ENCODE measurements around the gene SLC26A5. TPM values are rescaled to one million over a fixed set of nuclear protein-coding genes. Genes with fewer than 3 reads are reported as not detected.

The SLC26A5 gene
- polyA plus RNA-seq, 3 donors, result not detected

DNA sequence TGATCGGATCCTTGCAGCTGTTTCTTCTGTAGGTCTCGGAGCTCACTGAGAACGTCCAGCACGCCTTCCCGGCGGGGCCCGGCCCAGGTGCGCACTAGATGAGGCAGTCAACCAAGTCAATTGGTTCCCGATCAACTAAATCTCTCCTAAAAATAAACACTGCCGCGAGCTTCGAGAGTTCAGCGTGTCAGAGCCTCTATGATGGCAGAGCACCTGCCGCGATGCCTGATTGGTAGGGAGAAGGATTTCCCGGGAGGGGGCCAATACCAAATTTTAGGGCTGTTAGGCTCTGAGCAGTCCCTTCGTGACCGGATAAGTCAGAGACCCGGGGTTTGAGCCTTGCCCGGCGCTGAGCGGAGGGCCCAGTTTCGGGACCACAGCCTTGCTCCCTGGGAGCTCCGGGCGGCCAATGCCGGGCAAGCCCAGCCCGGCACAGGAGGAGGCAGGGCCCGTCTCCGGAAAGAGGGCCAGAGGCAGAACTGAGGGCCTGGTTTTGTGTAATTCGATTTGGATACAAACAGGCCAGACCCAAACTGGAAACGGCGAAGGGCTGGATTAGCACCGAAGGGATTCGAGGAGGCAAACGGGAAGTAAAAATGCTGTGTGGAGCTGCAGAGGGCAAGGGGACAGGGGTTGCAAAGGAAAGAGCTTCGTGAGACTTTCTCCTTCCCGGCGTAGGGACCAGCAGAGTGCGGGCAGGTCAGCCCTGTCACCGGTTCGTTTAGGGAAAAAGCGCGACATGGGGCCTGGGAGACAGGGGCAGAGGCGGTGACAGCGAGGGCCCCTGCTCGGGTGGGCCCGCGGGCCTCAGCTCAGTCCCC lies 569 bp downstream of the SLC26A5 start:
- H3K9me3 Mint-ChIP-seq, result peaks cover 0 to 9% (median 2%) of the 10 kb centered on the region in 7 donors
- Histone ChIP-seq H3K4me1 (ENCODE audit: control insufficient read depth in 1 of 2, insufficient read depth in 2 of 2, low read length in 2 of 2) (peaks cover 10 to 14% of the 10 kb centered on the region in 2 donors), H3K9ac (ENCODE audit: insufficient read depth, low read length, poor library complexity, severe bottlenecking) (peak overlapping the region; percentile 21), H3K9me3 (replicated peaks in 1 of 2; ENCODE audit: control insufficient read depth in 1 of 2, insufficient read depth in 1 of 2, low read length in 2 of 2) (peaks cover 0 to 22% of the 10 kb centered on the region in 2 donors), H3K27ac (ENCODE audit: low read depth in 1 of 2, low read length in 2 of 2) (no peak overlapping the region), H4K20me1 (ENCODE audit: insufficient read depth, low read length) (no peaks in the 10 kb centered on the region), H3K79me2 (ENCODE audit: insufficient read depth, low read length) (no peaks in the 10 kb centered on the region), H3K36me3 (replicated peaks in 1 of 2; ENCODE audit: control insufficient read depth in 1 of 2, insufficient read depth in 2 of 2, low read length in 2 of 2) (no peaks in the 10 kb centered on the region), H3K4me3 (replicated peaks in 1 of 3; ENCODE audit: low read depth in 2 of 3, low read length in 3 of 3) (peak overlapping the region in 1 of 3 experiments; percentile 60), H3K27me3 (ENCODE audit: control insufficient read depth in 2 of 2, insufficient read depth in 2 of 2, low read length in 2 of 2) (peaks cover 60 to 61% of the 10 kb centered on the region in 2 donors), H3K4me2 (replicated peaks; ENCODE audit: extremely low read depth, low read length, poor library complexity, severe bottlenecking) (peak overlapping the region; percentile 60), H2AFZ (ENCODE audit: insufficient read depth, low read depth, low read length, poor library complexity, severe bottlenecking) (peak overlapping the region; percentile 57)
- TF ChIP-seq CTCF (IDR thresholded peaks at IDR 0.05), result no peak
- WGBS (ENCODE audit: insufficient coverage), result 5% methylated on average over 42 of the region's 48 CpGs
- intact Hi-C loops (cut with micrococcal nuclease), result no loop called here
- peak overlapping the region; percentile 73 to 92 for H3K4me3 Mint-ChIP-seq
- peak overlapping the region in 1 of 7 donors; percentile 11 for H3K27ac Mint-ChIP-seq
- DNase-seq, result peak in 1 of 3 donors; percentile 4
- H3K4me1 Mint-ChIP-seq, result peaks cover 13% of the 10 kb centered on the region
- H3K27me3 Mint-ChIP-seq (ENCODE audit: low read depth in 3 of 3), result peaks cover 57 to 73% (median 66%) of the 10 kb centered on the region in 3 donors
- peaks cover 0 to 3% of the 10 kb centered on the region in 2 donors for H3K36me3 Mint-ChIP-seq

DNA sequence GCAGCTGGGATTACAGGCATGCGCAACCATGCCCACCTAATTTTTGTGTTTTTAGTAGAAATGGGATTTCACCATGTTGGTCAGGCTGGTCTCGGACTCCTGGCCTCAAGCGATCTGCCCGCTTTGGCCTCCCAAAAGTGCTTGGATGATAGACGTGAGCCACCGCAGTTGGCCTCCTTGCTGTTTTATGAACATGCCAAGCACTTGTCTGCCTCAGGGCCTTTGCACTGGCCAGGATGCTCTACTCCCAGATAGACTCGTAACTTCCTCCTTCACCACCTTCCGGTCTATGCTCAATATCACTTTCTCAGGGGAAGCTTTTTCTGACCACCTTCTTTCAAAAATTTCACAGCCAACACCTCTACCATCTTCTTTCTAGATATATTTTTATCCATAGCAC lies 6.3 kb downstream of the SLC26A5 start:
- Mint-ChIP-seq H3K4me1 (no peaks in the 10 kb centered on the region), H3K27ac (no peak overlapping the region), H3K4me3 (no peak overlapping the region), H3K36me3 (no peaks in the 10 kb centered on the region), H3K9me3 (peaks cover 0 to 4% (median 2%) of the 10 kb centered on the region in 7 donors), H3K27me3 (ENCODE audit: low read depth in 3 of 3) (peaks cover 27 to 33% (median 33%) of the 10 kb centered on the region in 3 donors)
- Histone ChIP-seq H3K27me3 (ENCODE audit: control insufficient read depth in 2 of 2, insufficient read depth in 2 of 2, low read length in 2 of 2) (peaks cover 30 to 34% of the 10 kb centered on the region in 2 donors), H3K4me2 (replicated peaks; ENCODE audit: extremely low read depth, low read length, poor library complexity, severe bottlenecking) (no peak overlapping the region), H4K20me1 (ENCODE audit: insufficient read depth, low read length) (no peaks in the 10 kb centered on the region), H3K4me3 (replicated peaks in 1 of 3; ENCODE audit: low read depth in 2 of 3, low read length in 3 of 3) (no peak overlapping the region), H2AFZ (ENCODE audit: insufficient read depth, low read depth, low read length, poor library complexity, severe bottlenecking) (no peak overlapping the region), H3K4me1 (ENCODE audit: control insufficient read depth in 1 of 2, insufficient read depth in 2 of 2, low read length in 2 of 2) (no peaks in the 10 kb centered on the region), H3K9me3 (replicated peaks in 1 of 2; ENCODE audit: control insufficient read depth in 1 of 2, insufficient read depth in 1 of 2, low read length in 2 of 2) (peaks cover 0 to 5% of the 10 kb centered on the region in 2 donors), H3K79me2 (ENCODE audit: insufficient read depth, low read length) (no peaks in the 10 kb centered on the region), H3K9ac (ENCODE audit: insufficient read depth, low read length, poor library complexity, severe bottlenecking) (no peak overlapping the region), H3K36me3 (replicated peaks in 1 of 2; ENCODE audit: control insufficient read depth in 1 of 2, insufficient read depth in 2 of 2, low read length in 2 of 2) (no peaks in the 10 kb centered on the region), H3K27ac (ENCODE audit: low read depth in 1 of 2, low read length in 2 of 2) (no peak overlapping the region)
- WGBS (ENCODE audit: insufficient coverage), result 96% methylated on average over 8 of the region's 8 CpGs
- no peak for DNase-seq
- TF ChIP-seq CTCF (IDR thresholded peaks at IDR 0.05), result no peak
- intact Hi-C loops (cut with micrococcal nuclease), result no loop called here

Measured in CD14-positive monocyte (primary cell).